HCT116 (cell line): ENCODE measurements around the gene EXOSC10. TPM values are rescaled to one million over a fixed set of nuclear protein-coding genes. Genes with fewer than 3 reads are reported as not detected.

ENCODE experiments used
- ATAC-seq: fragments of 200-7000 bp; cut with Tn5 transposase; 2 replicates; pipeline ENCODE4 v1.9.1; 2020; ENCODE audit warnings: mild to moderate bottlenecking, moderate library complexity
- BruUV-seq: library from RNA; stranded (reverse); fragments of 400-500 nt; replicated peaks from 2 replicates; lab custom pipeline; 2021; lab: Mats Ljungman, UMichigan
- CTCF ChIA-PET: fragments of 300-600 bp; sonication (Branson Sonifier 250); formaldehyde crosslinking; loops from one replicate; lab custom pipeline; 2021; ENCODE audit warnings: antibody characterized with exemption; lab: Charles Lee
- POLR2A ChIA-PET: fragments of 300-600, 350-600 bp; sonication (Branson Sonifier 250); formaldehyde crosslinking; loops from one replicate; lab custom pipeline; 2021; ENCODE audit warnings: antibody characterized with exemption; lab: Charles Lee
- RAD21 ChIA-PET, 2 experiments: fragments of 300-600 bp; sonication (Branson Sonifier 250); formaldehyde crosslinking; loops; one replicate each; lab custom pipeline; 2023; ENCODE audit warnings: low total read pairs in 2 of 2; ENCODE audit not compliant: uncharacterized antibody in 2 of 2, unreplicated experiment in 2 of 2, low non-redundant PET in 1 of 2; lab: Charles Lee
- DNase-seq: peaks from one replicate; pipeline ENCODE4 v3.0.0-alpha.2; 2010; ENCODE audit warnings: low read depth, low spot score
- H2AFZ ChIP-seq: fragments of 200-600 bp; shearing (Covaris generic), sonication (generic); 2 replicates; pipeline ENCODE4 v1.6.1; 2017; ENCODE audit warnings: low read depth, mixed run types, mixed read lengths, antibody characterized with exemption, low read length; ENCODE audit not compliant: poor library complexity, severe bottlenecking
- H3K27ac ChIP-seq: 2 replicates; pipeline ENCODE4 v1.5.1; 2012; ENCODE audit warnings: low read depth, low read length
- H3K27me3 ChIP-seq: fragments of 200-600 bp; sonication (generic); 2 replicates; pipeline ENCODE4 v1.6.1; 2016; ENCODE audit warnings: mixed run types, low read length, mixed read lengths; ENCODE audit not compliant: insufficient read depth
- H3K36me3 ChIP-seq, 2 experiments: fragments of 200-500 bp in 1 of 2; fragments of 200-600 bp in 1 of 2; sonication (Bioruptor generic) in 1 of 2; sonication (generic) in 1 of 2; 2 replicates each; pipeline versions ENCODE4 v1.5.1 to v1.6.1; 2014 to 2016; ENCODE audit warnings: low read length in 2 of 2, inconsistent platforms in 1 of 2, mixed read lengths in 1 of 2, mixed run types in 1 of 2; ENCODE audit not compliant: insufficient read depth in 2 of 2, control insufficient read depth in 1 of 2
- H3K4me1 ChIP-seq, 2 experiments: fragments of 200-600 bp in 1 of 2; sonication (generic) in 1 of 2; 2 replicates each; pipeline versions ENCODE4 v1.5.1 to v1.6.1; 2012 to 2017; ENCODE audit warnings: low read length in 2 of 2, inconsistent platforms in 1 of 2, mild to moderate bottlenecking in 1 of 2, mixed read lengths in 1 of 2, mixed run types in 1 of 2, moderate library complexity in 1 of 2; ENCODE audit not compliant: insufficient read depth in 2 of 2, control insufficient read depth in 1 of 2
- H3K4me2 ChIP-seq: fragments of 200-600 bp; sonication (generic); 2 replicates; pipeline ENCODE4 v1.6.1; 2017; ENCODE audit warnings: mixed run types, low read length, mixed read lengths
- H3K4me3 ChIP-seq, 2 experiments: fragments of 200-600 bp in 1 of 2; sonication (generic) in 1 of 2; replicated peaks in 1 of 2; 2 replicates each; pipeline ENCODE4 v1.5.1; 2011 to 2016; ENCODE audit warnings: low read length in 2 of 2, control low read depth in 1 of 2, low read depth in 1 of 2, mild to moderate bottlenecking in 1 of 2, mixed read lengths in 1 of 2, mixed run types in 1 of 2
- H3K79me2 ChIP-seq: fragments of 200-600 bp; sonication (generic); 2 replicates; pipeline ENCODE4 v1.6.1; 2017; ENCODE audit warnings: mild to moderate bottlenecking, mixed run types, low read length, moderate library complexity, mixed read lengths; ENCODE audit not compliant: insufficient read depth
- H3K9ac ChIP-seq: fragments of 200-600 bp; sonication (generic); 2 replicates; pipeline ENCODE4 v1.6.1; 2016; ENCODE audit warnings: low read length, mixed read lengths
- H3K9me2 ChIP-seq: fragments of 200-600 bp; sonication (generic), shearing (Covaris generic); 2 replicates; pipeline ENCODE4 v1.6.1; 2017; ENCODE audit warnings: mixed run types, mild to moderate bottlenecking, moderate library complexity; ENCODE audit not compliant: insufficient read depth
- H3K9me3 ChIP-seq, 2 experiments: fragments of 200-500 bp in 1 of 2; fragments of 200-600 bp in 1 of 2; sonication (Bioruptor generic) in 1 of 2; sonication (generic) in 1 of 2; 2 replicates each; pipeline ENCODE4 v1.6.1; 2014 to 2017; ENCODE audit warnings: low read length in 2 of 2, mixed read lengths in 2 of 2, inconsistent platforms in 1 of 2, low read depth in 1 of 2, mild to moderate bottlenecking in 1 of 2, mixed run types in 1 of 2, moderate library complexity in 1 of 2; ENCODE audit not compliant: control insufficient read depth in 1 of 2, insufficient read depth in 1 of 2
- H4K20me1 ChIP-seq: fragments of 200-600 bp; sonication (generic), shearing (Covaris generic); 2 replicates; pipeline ENCODE4 v1.6.1; 2017; ENCODE audit warnings: mixed run types, mild to moderate bottlenecking, moderate library complexity; ENCODE audit not compliant: insufficient read depth
- EZH2phosphoT487 ChIP-seq: fragments of 200-600 bp; IDR thresholded peaks from 2 replicates; pipeline ENCODE4 v1.6.1; 2018; ENCODE audit warnings: antibody characterized with exemption, borderline replicate concordance
- REST ChIP-seq: IDR thresholded peaks from 2 replicates; pipeline ENCODE4 v1.6.1; 2012; ENCODE audit warnings: low read depth
- SRF ChIP-seq: IDR thresholded peaks from 2 replicates; pipeline ENCODE4 v1.6.1; 2012; ENCODE audit warnings: low read depth
- ZBTB33 ChIP-seq: IDR thresholded peaks from 2 replicates; pipeline ENCODE4 v1.6.1; 2011; ENCODE audit warnings: mild to moderate bottlenecking, low read length, moderate library complexity; ENCODE audit not compliant: insufficient replicate concordance; ENCODE audit errors: extremely low read depth
- intact Hi-C: fragments of 100-400 bp; cut with micrococcal nuclease; formaldehyde crosslinking; loops from 2 replicates; pipeline ENCODE4 v1.10.0; 2022
- total RNA-seq: library from RNA; stranded (reverse); gene quantifications from one replicate; pipeline ENCODE4 v1.2.1, GENCODE V29; 2021; ENCODE audit not compliant: unreplicated experiment

Gene EXOSC10
- total RNA-seq, 1 experiment from 2014 or later = 80.7 TPM

GRCh38 chr1:11109047-11109760 lies 9.5 kb upstream of the EXOSC10 start (continued):
- TF ChIP-seq ZBTB33 = no peak
- no peak for TF ChIP-seq REST

GRCh38 chr1:11107599-11107998 lies 7.9 kb upstream of the EXOSC10 start:
- intact Hi-C loops = no loop called here
- no TSS peak for BruUV-seq
- no peaks in the 10 kb centered on the region for H3K79me2 ChIP-seq
- CTCF ChIA-PET = no interaction called here
- no peaks in the 10 kb centered on the region for H3K9me2 ChIP-seq
- H3K9ac ChIP-seq = no peak overlapping the region
- RAD21 ChIA-PET = no interaction called here
- no peak overlapping the region for H3K4me3 ChIP-seq
- no peaks in the 10 kb centered on the region for H3K9me3 ChIP-seq
- H4K20me1 ChIP-seq = no peaks in the 10 kb centered on the region
- ATAC-seq (no peak), DNase-seq (no peak)
- H3K36me3 ChIP-seq = peaks cover 24 to 31% of the 10 kb centered on the region in 2 experiments; a peak in 3 of 4 replicates
- TF ChIP-seq EZH2phosphoT487 = no peak
- TF ChIP-seq ZBTB33 = no peak
- no peak for TF ChIP-seq SRF
- no peak overlapping the region for H2AFZ ChIP-seq
- H3K27ac ChIP-seq = no peak overlapping the region
- POLR2A ChIA-PET = interaction anchor here (1.7 kb wide), 1 partner anchor 9 kb away, joined by 4 read pairs; the partner anchor contains the start of gene EXOSC10
- H3K4me2 ChIP-seq = no peak overlapping the region
- no peaks in the 10 kb centered on the region for H3K27me3 ChIP-seq
- H3K4me1 ChIP-seq = no peaks in the 10 kb centered on the region
